CD14-positive monocyte (primary cell): ENCODE measurements around the gene SH3GL3. TPM values are rescaled to one million over a fixed set of nuclear protein-coding genes. Genes with fewer than 3 reads are reported as not detected.

ENCODE experiments used
- DNase-seq, 3 donors: peaks; one replicate each; pipeline ENCODE4 v3.0.0-alpha.2; 2011 to 2022
- H2AFZ ChIP-seq: 2 replicates; pipeline ENCODE4 v1.6.0; 2012; ENCODE audit warnings: mild to moderate bottlenecking, low read depth, low read length, inconsistent platforms; ENCODE audit not compliant: insufficient read depth, poor library complexity, severe bottlenecking
- H3K27ac ChIP-seq, 2 donors: 1 replicate in 1 of 2; 2 replicates in 1 of 2; pipeline ENCODE4 v1.5.1; 2012 to 2013; ENCODE audit warnings: low read length in 2 of 2, control low read depth in 1 of 2, inconsistent platforms in 1 of 2, low read depth in 1 of 2, mild to moderate bottlenecking in 1 of 2
- H3K27me3 ChIP-seq, 2 donors: one replicate each; pipeline versions ENCODE4 v1.6.0 to v1.6.1; 2011 to 2013; ENCODE audit warnings: low read length in 2 of 2; ENCODE audit not compliant: control insufficient read depth in 2 of 2, insufficient read depth in 2 of 2
- H3K36me3 ChIP-seq, 2 donors: replicated peaks in 1 of 2; 1 replicate in 1 of 2; 2 replicates in 1 of 2; pipeline versions ENCODE4 v1.5.1 to v1.6.1; 2012 to 2013; ENCODE audit warnings: low read length in 2 of 2, control low read depth in 1 of 2, inconsistent platforms in 1 of 2, mild to moderate bottlenecking in 1 of 2; ENCODE audit not compliant: insufficient read depth in 2 of 2, control insufficient read depth in 1 of 2
- H3K4me1 ChIP-seq, 2 donors: 1 replicate in 1 of 2; 2 replicates in 1 of 2; pipeline versions ENCODE4 v1.5.1 to v1.6.1; 2012 to 2013; ENCODE audit warnings: low read length in 2 of 2, control low read depth in 1 of 2, inconsistent platforms in 1 of 2, mild to moderate bottlenecking in 1 of 2, moderate library complexity in 1 of 2; ENCODE audit not compliant: insufficient read depth in 2 of 2, control insufficient read depth in 1 of 2
- H3K4me2 ChIP-seq: replicated peaks from 2 replicates; pipeline ENCODE3; 2012; ENCODE audit warnings: low read length, moderate library complexity, mild to moderate bottlenecking; ENCODE audit not compliant: poor library complexity, severe bottlenecking; ENCODE audit errors: extremely low read depth
- H3K4me3 ChIP-seq, 3 experiments: fragments of 200-600 bp in 1 of 3; sonication (generic) in 1 of 3; replicated peaks in 1 of 3; 1 replicate in 2 of 3; 2 replicates in 1 of 3; pipeline ENCODE4 v1.5.1; 2011 to 2013; ENCODE audit warnings: low read length in 3 of 3, mild to moderate bottlenecking in 3 of 3, control low read depth in 2 of 3, low read depth in 2 of 3, inconsistent platforms in 1 of 3, moderate library complexity in 1 of 3
- H3K79me2 ChIP-seq: 2 replicates; pipeline ENCODE4 v1.6.0; 2012; ENCODE audit warnings: mild to moderate bottlenecking, control low read depth, inconsistent platforms, low read length, moderate library complexity; ENCODE audit not compliant: insufficient read depth
- H3K9ac ChIP-seq: 2 replicates; pipeline ENCODE4 v1.6.0; 2017; ENCODE audit warnings: low read length, mild to moderate bottlenecking; ENCODE audit not compliant: insufficient read depth, poor library complexity, severe bottlenecking
- H3K9me3 ChIP-seq, 2 donors: replicated peaks in 1 of 2; 1 replicate in 1 of 2; 2 replicates in 1 of 2; pipeline versions ENCODE4 v1.5.1 to v1.6.1; 2012 to 2013; ENCODE audit warnings: low read length in 2 of 2, control low read depth in 1 of 2; ENCODE audit not compliant: control insufficient read depth in 1 of 2, insufficient read depth in 1 of 2
- H4K20me1 ChIP-seq: 2 replicates; pipeline ENCODE4 v1.6.0; 2012; ENCODE audit warnings: mild to moderate bottlenecking, low read length, control low read depth, moderate library complexity; ENCODE audit not compliant: insufficient read depth
- H3K27ac Mint-ChIP-seq, 7 donors: one replicate each; pipeline ENCODE4 v1.8.0; 2020; ENCODE audit warnings: mild to moderate bottlenecking in 7 of 7, mixed read lengths in 7 of 7, moderate library complexity in 6 of 7, inconsistent platforms in 2 of 7
- H3K27me3 Mint-ChIP-seq, 3 donors: one replicate each; pipeline ENCODE4 v1.8.0; 2021 to 2022; ENCODE audit warnings: low read depth in 3 of 3, mild to moderate bottlenecking in 3 of 3, mixed read lengths in 3 of 3, moderate library complexity in 3 of 3, inconsistent platforms in 1 of 3
- H3K36me3 Mint-ChIP-seq, 2 donors: one replicate each; pipeline ENCODE4 v1.8.0; 2020; ENCODE audit warnings: mixed read lengths in 2 of 2, inconsistent platforms in 1 of 2, mild to moderate bottlenecking in 1 of 2
- H3K4me1 Mint-ChIP-seq: one replicate; pipeline ENCODE4 v1.8.0; 2020; ENCODE audit warnings: mild to moderate bottlenecking, mixed read lengths
- H3K4me3 Mint-ChIP-seq, 2 donors: one replicate each; pipeline ENCODE4 v1.8.0; 2020; ENCODE audit warnings: mild to moderate bottlenecking in 2 of 2, mixed read lengths in 2 of 2, moderate library complexity in 1 of 2
- H3K9me3 Mint-ChIP-seq, 7 donors: one replicate each; pipeline ENCODE4 v1.8.0; 2020 to 2022; ENCODE audit warnings: mixed read lengths in 7 of 7, mild to moderate bottlenecking in 6 of 7, moderate library complexity in 6 of 7, inconsistent platforms in 2 of 7
- CTCF ChIP-seq: fragments of 200-600 bp; IDR thresholded peaks from one replicate; pipeline ENCODE4 v1.8.0; 2022; ENCODE audit warnings: antibody characterized with exemption, mild to moderate bottlenecking
- WGBS: methylation state at CpG from one replicate; pipeline ENCODE4 v1.1.5; 2013; ENCODE audit warnings: missing lambda C conversion rate; ENCODE audit not compliant: insufficient coverage; 5-methylcytosine and 5-hydroxymethylcytosine counted together
- intact Hi-C, 2 donors: fragments of 100-400 bp; cut with micrococcal nuclease; formaldehyde crosslinking; loops; one replicate each; pipeline versions ENCODE4 v1.15.0 to v1.15.1; 2023
- polyA plus RNA-seq, 3 donors: library from polyadenylated mRNA; depleted of rRNA in 1 of 3; unstranded in 2 of 3; stranded (reverse) in 1 of 3; fragments of 300-500 nt in 2 of 3; fragments of >200 nt in 1 of 3; fragmentation: Illumina TruSeq in 2 of 3; gene quantifications; 1 replicate in 2 of 3; 2 replicates in 1 of 3; pipeline ENCODE4 v1.2.3, GENCODE V29; 2012 to 2021

Gene SH3GL3
- polyA plus RNA-seq, 3 donors = not detected

GRCh38 chr15:83404121-83404520 lies 43.0 kb upstream of the SH3GL3 start:
- H3K27ac ChIP-seq = no peak overlapping the region
- no peak overlapping the region for H3K4me3 ChIP-seq
- H3K4me1 ChIP-seq = no peaks in the 10 kb centered on the region
- no peak overlapping the region for H2AFZ ChIP-seq
- Mint-ChIP-seq H3K36me3 (no peaks in the 10 kb centered on the region), H3K27me3 (peaks cover 10 to 17% (median 12%) of the 10 kb centered on the region in 3 donors), H3K27ac (no peak overlapping the region), H3K4me3 (no peak overlapping the region), H3K9me3 (peaks cover 0 to 2% (median 0%) of the 10 kb centered on the region in 7 donors), H3K4me1 (no peaks in the 10 kb centered on the region)
- no peak for DNase-seq
- no peak for TF ChIP-seq CTCF
- no peaks in the 10 kb centered on the region for H3K9me3 ChIP-seq
- H3K36me3 ChIP-seq = no peaks in the 10 kb centered on the region
- no peaks in the 10 kb centered on the region for H3K27me3 ChIP-seq
- no peaks in the 10 kb centered on the region for H4K20me1 ChIP-seq
- WGBS = 71% methylated on average over 1 of the region's 3 CpGs
- no peaks in the 10 kb centered on the region for H3K79me2 ChIP-seq
- no peak overlapping the region for H3K4me2 ChIP-seq
- intact Hi-C loops = no loop called here
- no peak overlapping the region for H3K9ac ChIP-seq

GRCh38 chr15:83410532-83410931 lies 36.6 kb upstream of the SH3GL3 start:
- no peak overlapping the region for H3K4me3 Mint-ChIP-seq
- peaks cover 7 to 8% (median 8%) of the 10 kb centered on the region in 3 donors for H3K27me3 Mint-ChIP-seq
- no peak for TF ChIP-seq CTCF
- Histone ChIP-seq H4K20me1 (no peaks in the 10 kb centered on the region), H3K27ac (no peak overlapping the region), H3K4me2 (no peak overlapping the region), H3K4me1 (no peaks in the 10 kb centered on the region), H3K79me2 (no peaks in the 10 kb centered on the region), H3K27me3 (no peaks in the 10 kb centered on the region), H2AFZ (no peak overlapping the region), H3K9me3 (no peaks in the 10 kb centered on the region), H3K9ac (no peak overlapping the region), H3K4me3 (no peak overlapping the region), H3K36me3 (no peaks in the 10 kb centered on the region)
- WGBS = 100% methylated on average over 1 of the region's 6 CpGs
- intact Hi-C loops = no loop called here
- H3K9me3 Mint-ChIP-seq = peaks cover 0 to 2% (median 1%) of the 10 kb centered on the region in 7 donors
- no peak overlapping the region for H3K27ac Mint-ChIP-seq
- peaks cover 3% of the 10 kb centered on the region for H3K4me1 Mint-ChIP-seq
- H3K36me3 Mint-ChIP-seq = no peaks in the 10 kb centered on the region
- DNase-seq = no peak
